HEK293 (cell line): ENCODE measurements around the gene GPR152.
A peak's percentile ranks its signal among the peaks of the same experiment; 100 is the strongest.

ENCODE experiments used
- CTCF ChIA-PET: fragments of 350-600 bp; formaldehyde crosslinking; extraction: SDS; loops from one replicate; lab custom pipeline; 2021; ENCODE audit warnings: antibody characterized with exemption; lab: Yijun Ruan, JAX
- POLR2A ChIA-PET: fragments of 300-600 bp; formaldehyde crosslinking; extraction: SDS; loops from one replicate; lab custom pipeline; 2020; ENCODE audit warnings: antibody characterized with exemption, inconsistent platforms; lab: Yijun Ruan, JAX
- H3K27ac ChIP-seq: fragments of 200-500 bp; sonication (Bioruptor generic); 2 replicates; pipeline ENCODE4 v1.5.1; 2014; ENCODE audit warnings: low read depth, low read length, control low read depth, inconsistent platforms; ENCODE audit errors: extremely low read depth
- H3K36me3 ChIP-seq, 2 experiments: fragments of 200-500 bp in 1 of 2; sonication (Bioruptor generic) in 1 of 2; 1 replicate in 1 of 2; 2 replicates in 1 of 2; pipeline ENCODE4 v1.5.1; 2014 to 2017; ENCODE audit warnings: inconsistent platforms in 2 of 2, low read length in 2 of 2; ENCODE audit not compliant: control insufficient read depth in 2 of 2, insufficient read depth in 1 of 2
- H3K4me1 ChIP-seq: fragments of 200-500 bp; sonication (Bioruptor generic); 2 replicates; pipeline ENCODE4 v1.5.1; 2014; ENCODE audit warnings: mild to moderate bottlenecking, low read length, inconsistent platforms; ENCODE audit not compliant: control insufficient read depth, insufficient read depth
- H3K4me3 ChIP-seq: 2 replicates; pipeline ENCODE4 v1.5.1; 2011; ENCODE audit warnings: low read depth, mild to moderate bottlenecking, control low read depth, low read length, moderate library complexity
- H3K9me3 ChIP-seq: fragments of 200-500 bp; sonication (Bioruptor generic); 2 replicates; pipeline ENCODE4 v1.5.1; 2014; ENCODE audit warnings: low read depth, low read length, inconsistent platforms; ENCODE audit not compliant: control insufficient read depth, insufficient read depth
- MYNN ChIP-seq: fragments of 450-650 bp; formaldehyde crosslinking; IDR thresholded peaks from 2 replicates; pipeline ENCODE4 v1.5.1; 2016; ENCODE audit warnings: missing biosample characterization, missing genetic modification characterization, borderline replicate concordance
- PRDM1 ChIP-seq: fragments of 450-650 bp; formaldehyde crosslinking; IDR thresholded peaks from 2 replicates; pipeline ENCODE4; 2016; ENCODE audit warnings: missing biosample characterization, missing genetic modification characterization
- SP7 ChIP-seq: fragments of 450-650 bp; formaldehyde crosslinking; IDR thresholded peaks from 2 replicates; pipeline ENCODE4 v1.5.1; 2016; ENCODE audit warnings: missing biosample characterization, missing genetic modification characterization
- WT1 ChIP-seq: fragments of 450-650 bp; formaldehyde crosslinking; IDR thresholded peaks from 2 replicates; pipeline ENCODE4 v1.5.1; 2016; ENCODE audit warnings: missing biosample characterization, missing genetic modification characterization
- YY1 ChIP-seq: fragments of 450-650 bp; formaldehyde crosslinking; IDR thresholded peaks from 2 replicates; pipeline ENCODE4 v1.5.1; 2018; ENCODE audit warnings: missing biosample characterization, missing genetic modification characterization
- ZBTB17 ChIP-seq: fragments of 450-650 bp; formaldehyde crosslinking; IDR thresholded peaks from 2 replicates; pipeline ENCODE4 v1.5.1; 2016; ENCODE audit warnings: missing biosample characterization, missing genetic modification characterization
- ZBTB8A ChIP-seq: fragments of 450-650 bp; formaldehyde crosslinking; IDR thresholded peaks from 2 replicates; pipeline ENCODE4 v1.5.1; 2016; ENCODE audit warnings: missing biosample characterization, missing genetic modification characterization
- ZEB2 ChIP-seq: fragments of 450-650 bp; formaldehyde crosslinking; IDR thresholded peaks from 2 replicates; pipeline ENCODE4 v1.5.1; 2016; ENCODE audit warnings: missing biosample characterization, missing genetic modification characterization
- ZIC2 ChIP-seq: fragments of 450-650 bp; formaldehyde crosslinking; IDR thresholded peaks from 2 replicates; pipeline ENCODE4 v1.5.1; 2016; ENCODE audit warnings: missing biosample characterization, missing genetic modification characterization
- ZNF292 ChIP-seq: fragments of 450-650 bp; formaldehyde crosslinking; IDR thresholded peaks from 2 replicates; pipeline ENCODE4 v1.5.1; 2016; ENCODE audit warnings: low read depth, missing biosample characterization, missing genetic modification characterization, borderline replicate concordance
- ZNF341 ChIP-seq: fragments of 450-650 bp; formaldehyde crosslinking; IDR thresholded peaks from 2 replicates; pipeline ENCODE4; 2016; ENCODE audit warnings: low read depth, missing biosample characterization, missing genetic modification characterization
- ZNF394 ChIP-seq: fragments of 450-650 bp; formaldehyde crosslinking; IDR thresholded peaks from 2 replicates; pipeline ENCODE4 v1.5.1; 2016; ENCODE audit warnings: missing biosample characterization, missing genetic modification characterization, mild to moderate bottlenecking, moderate library complexity, borderline replicate concordance
- ZNF501 ChIP-seq: fragments of 450-650 bp; formaldehyde crosslinking; IDR thresholded peaks from 2 replicates; pipeline ENCODE4 v1.5.1; 2016; ENCODE audit warnings: missing biosample characterization, missing genetic modification characterization
- ZNF76 ChIP-seq: fragments of 450-650 bp; formaldehyde crosslinking; IDR thresholded peaks from 2 replicates; pipeline ENCODE4; 2016; ENCODE audit warnings: low read depth, missing biosample characterization, missing genetic modification characterization, borderline replicate concordance
- ZSCAN30 ChIP-seq: fragments of 450-650 bp; IDR thresholded peaks from 2 replicates; pipeline ENCODE4 v1.5.1; 2018; ENCODE audit warnings: missing biosample characterization, mild to moderate bottlenecking, missing genetic modification characterization, moderate library complexity
- ZXDB ChIP-seq: fragments of 450-650 bp; formaldehyde crosslinking; IDR thresholded peaks from 2 replicates; pipeline ENCODE4 v1.5.1; 2016; ENCODE audit warnings: missing biosample characterization, missing genetic modification characterization
- TF ChIP-seq, protein P1 (sequence below): fragments of 450-650 bp; formaldehyde crosslinking; IDR thresholded peaks from 2 replicates; pipeline ENCODE4 v1.5.1; 2016; ENCODE audit warnings: missing biosample characterization, missing genetic modification characterization
- TF ChIP-seq, protein P2 (sequence below): fragments of 450-650 bp; formaldehyde crosslinking; IDR thresholded peaks from 2 replicates; pipeline ENCODE4 v1.5.1; 2016; ENCODE audit warnings: missing biosample characterization, missing genetic modification characterization
- TF ChIP-seq, protein P3 (sequence below): fragments of 450-650 bp; formaldehyde crosslinking; IDR thresholded peaks from 2 replicates; pipeline ENCODE4 v1.5.1; 2017; ENCODE audit warnings: missing biosample characterization, missing genetic modification characterization
- TF ChIP-seq, protein P4 (sequence below): fragments of 450-650 bp; formaldehyde crosslinking; IDR thresholded peaks from 2 replicates; pipeline ENCODE4 v1.5.1; 2016; ENCODE audit warnings: missing biosample characterization, missing genetic modification characterization
- TF ChIP-seq, protein P5 (sequence below): fragments of 450-650 bp; formaldehyde crosslinking; IDR thresholded peaks from 2 replicates; pipeline ENCODE4 v1.5.1; 2016; ENCODE audit warnings: missing biosample characterization, missing genetic modification characterization
- TF ChIP-seq, protein P6 (sequence below): fragments of 450-650 bp; formaldehyde crosslinking; IDR thresholded peaks from 2 replicates; pipeline ENCODE4 v1.5.1; 2016; ENCODE audit warnings: missing biosample characterization, missing genetic modification characterization
- TF ChIP-seq, protein P7 (sequence below): fragments of 450-650 bp; formaldehyde crosslinking; optimal IDR thresholded peaks from 2 replicates; pipeline ENCODE3; 2016; ENCODE audit warnings: missing biosample characterization, mild to moderate bottlenecking, missing genetic modification characterization
- TF ChIP-seq, protein P8 (sequence below): fragments of 450-650 bp; formaldehyde crosslinking; IDR thresholded peaks from 2 replicates; pipeline ENCODE4 v1.5.1; 2017; ENCODE audit warnings: missing biosample characterization, missing genetic modification characterization

Gene GPR152

DNA sequence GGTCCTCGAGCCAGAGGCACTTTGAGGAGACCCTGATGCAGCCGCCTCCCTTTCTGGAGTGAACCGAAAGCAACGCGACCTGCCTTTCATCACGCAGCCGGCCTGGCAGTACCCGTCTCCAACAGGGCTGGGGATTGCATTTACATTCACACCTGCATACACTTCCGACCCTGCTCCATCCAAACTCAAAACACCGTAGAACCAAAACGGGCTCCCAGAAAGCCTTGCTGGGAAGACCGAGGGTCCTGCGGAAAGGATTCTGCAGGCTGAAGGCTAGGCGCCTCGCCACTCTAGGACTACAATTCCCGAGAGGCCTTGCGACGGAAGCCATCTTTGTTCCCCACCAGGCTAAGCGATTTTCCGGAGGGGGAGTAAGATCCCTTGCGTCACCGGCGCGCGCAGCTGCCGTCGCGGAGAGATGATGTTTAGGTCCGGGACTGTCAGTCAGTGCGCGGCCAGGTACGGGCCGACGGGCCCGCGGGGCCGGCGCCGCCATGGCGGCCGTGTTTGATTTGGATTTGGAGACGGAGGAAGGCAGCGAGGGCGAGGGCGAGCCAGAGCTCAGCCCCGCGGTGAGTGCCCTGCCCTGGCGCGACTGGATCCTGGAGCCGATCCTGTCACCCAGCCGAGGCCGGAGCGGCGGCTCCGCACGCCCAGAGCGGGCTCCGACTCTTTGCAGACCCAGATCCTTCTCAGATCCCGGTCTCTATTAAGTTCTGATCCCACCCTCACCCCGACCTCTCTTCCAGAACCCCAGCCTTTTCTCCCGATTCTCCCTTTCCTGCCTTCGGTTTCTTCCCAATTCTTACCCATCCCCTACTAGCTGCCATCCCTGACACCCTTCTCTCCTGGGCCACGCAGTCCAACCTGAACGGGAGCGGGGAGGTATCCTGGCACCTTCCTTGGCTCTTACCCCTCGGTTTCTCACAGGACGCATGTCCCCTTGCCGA, 24.2 kb downstream of the GPR152 start, which contains the start of gene RPS6KB2:
Gene RPS6KB2, plus strand, starts transcription at position 443 of the 950 bp plus-strand sequence. Its CDS starts 52 bp downstream, at position 495.
- peak within 1 kb of the TSS; percentile 81 for H3K4me3 ChIP-seq
- peaks cover 5% of the 10 kb centered on the region; the same call in 1 of the 2 replicates for H3K4me1 ChIP-seq
- H3K9me3 ChIP-seq, result no peaks in the 10 kb centered on the region
- peak within 1 kb of the TSS; percentile 77 for H3K27ac ChIP-seq
- H3K36me3 ChIP-seq, result peaks cover 5 to 39% of the 10 kb centered on the region in 2 experiments; a peak in 2 of 3 replicates
- CTCF ChIA-PET, result interaction anchor here (0.6 to 0.7 kb wide), 3 partner anchors 15 to 72 kb away, joined by 3 to 4 read pairs (median 4); partner anchors contain the start of gene CORO1B
- POLR2A ChIA-PET, result interaction anchor here (0.6 to 3.2 kb wide), 9 partner anchors 9 to 848 kb away, joined by 3 to 16 read pairs (median 4); partner anchors contain the start of genes CORO1B, PPP1CA and PTPRCAP
- TF ChIP-seq WT1 (tag by site-specific recombination) (0 out of 2 replicates have a peak, but pooled peaks have one; percentile 27), ZNF394 (tag by site-specific recombination) (0 out of 2 replicates have a peak, but pooled peaks have one; percentile 35), ZEB2 (tag by site-specific recombination) (peak; percentile 84), PRDM1 (tag by site-specific recombination) (no peak), ZXDB (peak; percentile 78), ZBTB17 (peak; percentile 97), ZNF501 (tag by site-specific recombination) (peak; percentile 59; the same call in 1 of the 2 replicates), YY1 (tag by site-specific recombination) (peak; percentile 92), MYNN (tag by site-specific recombination) (no peak), ZBTB8A (tag by site-specific recombination) (0 out of 2 replicates have a peak, but pooled peaks have one; percentile 17), ZIC2 (tag by site-specific recombination) (0 out of 2 replicates have a peak, but pooled peaks have one; percentile 18), ZNF341 (peak; percentile 54; the same call in 1 of the 2 replicates), ZSCAN30 (tag by site-specific recombination) (peak; percentile 50; the same call in 1 of the 2 replicates), ZNF292 (tag by site-specific recombination) (no peak), SP7 (tag by site-specific recombination) (peak; percentile 59), ZNF76 (tag by site-specific recombination) (peak; percentile 98)
- TF ChIP-seq, protein P1, sequence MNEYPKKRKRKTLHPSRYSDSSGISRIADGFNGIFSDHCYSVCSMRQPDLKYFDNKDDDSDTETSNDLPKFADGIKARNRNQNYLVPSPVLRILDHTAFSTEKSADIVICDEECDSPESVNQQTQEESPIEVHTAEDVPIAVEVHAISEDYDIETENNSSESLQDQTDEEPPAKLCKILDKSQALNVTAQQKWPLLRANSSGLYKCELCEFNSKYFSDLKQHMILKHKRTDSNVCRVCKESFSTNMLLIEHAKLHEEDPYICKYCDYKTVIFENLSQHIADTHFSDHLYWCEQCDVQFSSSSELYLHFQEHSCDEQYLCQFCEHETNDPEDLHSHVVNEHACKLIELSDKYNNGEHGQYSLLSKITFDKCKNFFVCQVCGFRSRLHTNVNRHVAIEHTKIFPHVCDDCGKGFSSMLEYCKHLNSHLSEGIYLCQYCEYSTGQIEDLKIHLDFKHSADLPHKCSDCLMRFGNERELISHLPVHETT (tag by site-specific recombination), result peak; percentile 60; the same call in 1 of the 2 replicates
- TF ChIP-seq, protein P2, sequence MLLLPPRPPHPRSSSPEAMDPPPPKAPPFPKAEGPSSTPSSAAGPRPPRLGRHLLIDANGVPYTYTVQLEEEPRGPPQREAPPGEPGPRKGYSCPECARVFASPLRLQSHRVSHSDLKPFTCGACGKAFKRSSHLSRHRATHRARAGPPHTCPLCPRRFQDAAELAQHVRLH (tag by site-specific recombination), result 0 out of 2 replicates have a peak, but pooled peaks have one; percentile 35
- TF ChIP-seq, protein P3, sequence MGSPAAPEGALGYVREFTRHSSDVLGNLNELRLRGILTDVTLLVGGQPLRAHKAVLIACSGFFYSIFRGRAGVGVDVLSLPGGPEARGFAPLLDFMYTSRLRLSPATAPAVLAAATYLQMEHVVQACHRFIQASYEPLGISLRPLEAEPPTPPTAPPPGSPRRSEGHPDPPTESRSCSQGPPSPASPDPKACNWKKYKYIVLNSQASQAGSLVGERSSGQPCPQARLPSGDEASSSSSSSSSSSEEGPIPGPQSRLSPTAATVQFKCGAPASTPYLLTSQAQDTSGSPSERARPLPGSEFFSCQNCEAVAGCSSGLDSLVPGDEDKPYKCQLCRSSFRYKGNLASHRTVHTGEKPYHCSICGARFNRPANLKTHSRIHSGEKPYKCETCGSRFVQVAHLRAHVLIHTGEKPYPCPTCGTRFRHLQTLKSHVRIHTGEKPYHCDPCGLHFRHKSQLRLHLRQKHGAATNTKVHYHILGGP (tag by site-specific recombination), result no peak
- TF ChIP-seq, protein P4, sequence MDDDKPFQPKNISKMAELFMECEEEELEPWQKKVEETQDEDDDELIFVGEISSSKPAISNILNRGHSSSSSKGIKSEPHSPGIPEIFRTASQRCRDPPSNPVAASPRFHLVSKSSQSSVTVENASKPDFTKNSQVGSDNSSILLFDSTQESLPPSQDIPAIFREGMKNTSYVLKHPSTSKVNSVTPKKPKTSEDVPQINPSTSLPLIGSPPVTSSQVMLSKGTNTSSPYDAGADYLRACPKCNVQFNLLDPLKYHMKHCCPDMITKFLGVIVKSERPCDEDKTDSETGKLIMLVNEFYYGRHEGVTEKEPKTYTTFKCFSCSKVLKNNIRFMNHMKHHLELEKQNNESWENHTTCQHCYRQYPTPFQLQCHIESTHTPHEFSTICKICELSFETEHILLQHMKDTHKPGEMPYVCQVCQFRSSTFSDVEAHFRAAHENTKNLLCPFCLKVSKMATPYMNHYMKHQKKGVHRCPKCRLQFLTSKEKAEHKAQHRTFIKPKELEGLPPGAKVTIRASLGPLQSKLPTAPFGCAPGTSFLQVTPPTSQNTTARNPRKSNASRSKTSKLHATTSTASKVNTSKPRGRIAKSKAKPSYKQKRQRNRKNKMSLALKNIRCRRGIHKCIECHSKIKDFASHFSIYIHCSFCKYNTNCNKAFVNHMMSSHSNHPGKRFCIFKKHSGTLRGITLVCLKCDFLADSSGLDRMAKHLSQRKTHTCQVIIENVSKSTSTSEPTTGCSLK (tag by site-specific recombination), result no peak
- TF ChIP-seq, protein P5, sequence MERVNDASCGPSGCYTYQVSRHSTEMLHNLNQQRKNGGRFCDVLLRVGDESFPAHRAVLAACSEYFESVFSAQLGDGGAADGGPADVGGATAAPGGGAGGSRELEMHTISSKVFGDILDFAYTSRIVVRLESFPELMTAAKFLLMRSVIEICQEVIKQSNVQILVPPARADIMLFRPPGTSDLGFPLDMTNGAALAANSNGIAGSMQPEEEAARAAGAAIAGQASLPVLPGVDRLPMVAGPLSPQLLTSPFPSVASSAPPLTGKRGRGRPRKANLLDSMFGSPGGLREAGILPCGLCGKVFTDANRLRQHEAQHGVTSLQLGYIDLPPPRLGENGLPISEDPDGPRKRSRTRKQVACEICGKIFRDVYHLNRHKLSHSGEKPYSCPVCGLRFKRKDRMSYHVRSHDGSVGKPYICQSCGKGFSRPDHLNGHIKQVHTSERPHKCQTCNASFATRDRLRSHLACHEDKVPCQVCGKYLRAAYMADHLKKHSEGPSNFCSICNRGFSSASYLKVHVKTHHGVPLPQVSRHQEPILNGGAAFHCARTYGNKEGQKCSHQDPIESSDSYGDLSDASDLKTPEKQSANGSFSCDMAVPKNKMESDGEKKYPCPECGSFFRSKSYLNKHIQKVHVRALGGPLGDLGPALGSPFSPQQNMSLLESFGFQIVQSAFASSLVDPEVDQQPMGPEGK (tag by site-specific recombination), result peak; percentile 61; the same call in 1 of the 2 replicates
- TF ChIP-seq, protein P6, sequence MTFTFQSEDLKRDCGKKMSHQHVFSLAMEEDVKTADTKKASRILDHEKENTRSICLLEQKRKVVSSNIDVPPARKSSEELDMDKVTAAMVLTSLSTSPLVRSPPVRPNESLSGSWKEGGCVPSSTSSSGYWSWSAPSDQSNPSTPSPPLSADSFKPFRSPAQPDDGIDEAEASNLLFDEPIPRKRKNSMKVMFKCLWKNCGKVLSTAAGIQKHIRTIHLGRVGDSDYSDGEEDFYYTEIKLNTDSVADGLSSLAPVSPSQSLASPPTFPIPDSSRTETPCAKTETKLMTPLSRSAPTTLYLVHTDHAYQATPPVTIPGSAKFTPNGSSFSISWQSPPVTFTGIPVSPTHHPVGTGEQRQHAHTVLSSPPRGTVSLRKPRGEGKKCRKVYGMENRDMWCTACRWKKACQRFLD, result no peak
- TF ChIP-seq, protein P7, sequence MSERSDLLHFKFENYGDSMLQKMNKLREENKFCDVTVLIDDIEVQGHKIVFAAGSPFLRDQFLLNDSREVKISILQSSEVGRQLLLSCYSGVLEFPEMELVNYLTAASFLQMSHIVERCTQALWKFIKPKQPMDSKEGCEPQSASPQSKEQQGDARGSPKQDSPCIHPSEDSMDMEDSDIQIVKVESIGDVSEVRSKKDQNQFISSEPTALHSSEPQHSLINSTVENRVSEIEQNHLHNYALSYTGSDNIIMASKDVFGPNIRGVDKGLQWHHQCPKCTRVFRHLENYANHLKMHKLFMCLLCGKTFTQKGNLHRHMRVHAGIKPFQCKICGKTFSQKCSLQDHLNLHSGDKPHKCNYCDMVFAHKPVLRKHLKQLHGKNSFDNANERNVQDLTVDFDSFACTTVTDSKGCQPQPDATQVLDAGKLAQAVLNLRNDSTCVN (tag by site-specific recombination), result peak; percentile 94
- TF ChIP-seq, protein P8, sequence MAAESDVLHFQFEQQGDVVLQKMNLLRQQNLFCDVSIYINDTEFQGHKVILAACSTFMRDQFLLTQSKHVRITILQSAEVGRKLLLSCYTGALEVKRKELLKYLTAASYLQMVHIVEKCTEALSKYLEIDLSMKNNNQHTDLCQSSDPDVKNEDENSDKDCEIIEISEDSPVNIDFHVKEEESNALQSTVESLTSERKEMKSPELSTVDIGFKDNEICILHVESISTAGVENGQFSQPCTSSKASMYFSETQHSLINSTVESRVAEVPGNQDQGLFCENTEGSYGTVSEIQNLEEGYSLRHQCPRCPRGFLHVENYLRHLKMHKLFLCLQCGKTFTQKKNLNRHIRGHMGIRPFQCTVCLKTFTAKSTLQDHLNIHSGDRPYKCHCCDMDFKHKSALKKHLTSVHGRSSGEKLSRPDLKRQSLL (tag by site-specific recombination), result 0 out of 2 replicates have a peak, but pooled peaks have one; percentile 13
